ENCODE measurements around the gene VEZF1.

VEZF1 gene

GRCh38 chr17:57931488-57932137, 56.4 kb downstream of the VEZF1 start:
- no peak overlapping the region for H3K4me3 ChIP-seq (replicated peaks; ENCODE audit: insufficient read depth, low read length)
- no peak overlapping the region for H3K27ac ChIP-seq (replicated peaks)
- TF ChIP-seq, protein P1, sequence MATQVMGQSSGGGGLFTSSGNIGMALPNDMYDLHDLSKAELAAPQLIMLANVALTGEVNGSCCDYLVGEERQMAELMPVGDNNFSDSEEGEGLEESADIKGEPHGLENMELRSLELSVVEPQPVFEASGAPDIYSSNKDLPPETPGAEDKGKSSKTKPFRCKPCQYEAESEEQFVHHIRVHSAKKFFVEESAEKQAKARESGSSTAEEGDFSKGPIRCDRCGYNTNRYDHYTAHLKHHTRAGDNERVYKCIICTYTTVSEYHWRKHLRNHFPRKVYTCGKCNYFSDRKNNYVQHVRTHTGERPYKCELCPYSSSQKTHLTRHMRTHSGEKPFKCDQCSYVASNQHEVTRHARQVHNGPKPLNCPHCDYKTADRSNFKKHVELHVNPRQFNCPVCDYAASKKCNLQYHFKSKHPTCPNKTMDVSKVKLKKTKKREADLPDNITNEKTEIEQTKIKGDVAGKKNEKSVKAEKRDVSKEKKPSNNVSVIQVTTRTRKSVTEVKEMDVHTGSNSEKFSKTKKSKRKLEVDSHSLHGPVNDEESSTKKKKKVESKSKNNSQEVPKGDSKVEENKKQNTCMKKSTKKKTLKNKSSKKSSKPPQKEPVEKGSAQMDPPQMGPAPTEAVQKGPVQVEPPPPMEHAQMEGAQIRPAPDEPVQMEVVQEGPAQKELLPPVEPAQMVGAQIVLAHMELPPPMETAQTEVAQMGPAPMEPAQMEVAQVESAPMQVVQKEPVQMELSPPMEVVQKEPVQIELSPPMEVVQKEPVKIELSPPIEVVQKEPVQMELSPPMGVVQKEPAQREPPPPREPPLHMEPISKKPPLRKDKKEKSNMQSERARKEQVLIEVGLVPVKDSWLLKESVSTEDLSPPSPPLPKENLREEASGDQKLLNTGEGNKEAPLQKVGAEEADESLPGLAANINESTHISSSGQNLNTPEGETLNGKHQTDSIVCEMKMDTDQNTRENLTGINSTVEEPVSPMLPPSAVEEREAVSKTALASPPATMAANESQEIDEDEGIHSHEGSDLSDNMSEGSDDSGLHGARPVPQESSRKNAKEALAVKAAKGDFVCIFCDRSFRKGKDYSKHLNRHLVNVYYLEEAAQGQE (IDR thresholded peaks at IDR 0.05; ENCODE audit: insufficient replicate concordance, low read depth): no peak
- no peak for TF ChIP-seq GABPA (IDR thresholded peaks at IDR 0.05; ENCODE audit: low read depth)
- DNase-seq (ENCODE audit: low read depth in 1 of 2, low spot score in 1 of 2): no peak
- H3K27me3 ChIP-seq (ENCODE audit: insufficient read depth, poor library complexity, severe bottlenecking): no peaks in the 10 kb centered on the region

DNA sequence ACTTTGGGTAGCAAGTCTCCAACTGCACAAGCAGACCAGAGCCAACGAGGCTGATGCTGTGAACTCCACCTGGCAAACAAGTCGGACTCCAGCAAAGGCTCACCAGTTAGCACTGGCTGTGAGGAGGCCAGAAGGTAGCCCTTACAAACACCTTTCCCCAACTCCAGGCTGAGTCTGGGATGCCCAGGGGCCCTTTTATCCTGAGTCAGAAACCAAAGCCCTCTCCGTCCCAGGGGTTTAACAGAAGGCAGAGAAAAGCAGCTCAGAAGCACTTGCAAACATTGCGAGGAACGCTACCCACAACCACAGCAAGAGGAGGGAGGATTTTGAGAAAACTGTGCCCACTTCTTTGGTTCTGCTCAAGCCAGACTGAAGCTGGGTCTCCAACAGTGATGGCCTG, 57.8 kb downstream of the VEZF1 start:
- Histone ChIP-seq H3K27me3 (ENCODE audit: insufficient read depth, poor library complexity, severe bottlenecking) (no peaks in the 10 kb centered on the region), H3K27ac (replicated peaks) (no peak overlapping the region), H3K4me3 (replicated peaks; ENCODE audit: insufficient read depth, low read length) (no peak overlapping the region)
- no peak for DNase-seq (ENCODE audit: low read depth in 1 of 2, low spot score in 1 of 2)
- no peak for TF ChIP-seq GABPA (IDR thresholded peaks at IDR 0.05; ENCODE audit: low read depth)
- no peak for TF ChIP-seq POLR2AphosphoS5 (IDR thresholded peaks at IDR 0.05; ENCODE audit: low read depth)
- no peak for TF ChIP-seq SPI1 (IDR thresholded peaks at IDR 0.05; ENCODE audit: borderline replicate concordance, low read depth)
- no peak for TF ChIP-seq CTCF (IDR thresholded peaks at IDR 0.05; ENCODE audit: insufficient read depth, low read length)
- TF ChIP-seq, protein P1 (IDR thresholded peaks at IDR 0.05; ENCODE audit: insufficient replicate concordance, low read depth): no peak

GRCh38 chr17:57929386-57929785, 58.7 kb downstream of the VEZF1 start:
- TF ChIP-seq POLR2AphosphoS5 (IDR thresholded peaks at IDR 0.05; ENCODE audit: low read depth): no peak
- no peak for TF ChIP-seq GABPA (IDR thresholded peaks at IDR 0.05; ENCODE audit: low read depth)
- no peak for TF ChIP-seq SPI1 (IDR thresholded peaks at IDR 0.05; ENCODE audit: borderline replicate concordance, low read depth)
- TF ChIP-seq, protein P1 (IDR thresholded peaks at IDR 0.05; ENCODE audit: insufficient replicate concordance, low read depth): no peak
- TF ChIP-seq CTCF (IDR thresholded peaks at IDR 0.05; ENCODE audit: insufficient read depth, low read length): no peak
- H3K4me3 ChIP-seq (replicated peaks; ENCODE audit: insufficient read depth, low read length): no peak overlapping the region
- H3K27ac ChIP-seq (replicated peaks): no peak overlapping the region; the same call in 1 of the 2 replicates
- H3K27me3 ChIP-seq (ENCODE audit: insufficient read depth, poor library complexity, severe bottlenecking): no peaks in the 10 kb centered on the region
- no peak for DNase-seq (ENCODE audit: low read depth in 1 of 2, low spot score in 1 of 2)
